ENCODE data around the gene SNX27. TPM values are rescaled to one million over a fixed set of nuclear protein-coding genes. Genes with fewer than 3 reads are reported as not detected.

The SNX27 gene
- total RNA-seq, 2 donors from 2014 or later: 41.2 to 47.3 TPM

GRCh38 chr1:151673407-151673806 is 61.6 kb downstream of the SNX27 start:
- no peak for TF ChIP-seq CTCF (conservative IDR thresholded peaks at IDR 0.05)
- H3K9ac ChIP-seq (ENCODE audit: extremely low read depth, low read length, poor library complexity, severe bottlenecking): no peak overlapping the region
- no peak for DNase-seq
- Mint-ChIP-seq H3K27ac (no peak overlapping the region), H3K4me1 (peaks cover 4% of the 10 kb centered on the region), H3K9me3 (peaks cover 18% of the 10 kb centered on the region), H3K4me3 (no peak overlapping the region), H3K27me3 (ENCODE audit: insufficient read depth) (no peaks in the 10 kb centered on the region), H3K36me3 (ENCODE audit: low read depth) (peaks cover 45% of the 10 kb centered on the region)
- H3K27ac ChIP-seq (ENCODE audit: low read depth, low read length): no peak overlapping the region
- no peaks in the 10 kb centered on the region for H3K27me3 ChIP-seq (ENCODE audit: control insufficient read depth, insufficient read depth, low read length, poor library complexity, severe bottlenecking)
- H3K4me3 ChIP-seq (ENCODE audit: low read length): no peak overlapping the region
- H3K4me1 ChIP-seq (ENCODE audit: control insufficient read depth, insufficient read depth, low read length): no peaks in the 10 kb centered on the region
- peaks cover 40% of the 10 kb centered on the region for H3K36me3 ChIP-seq (ENCODE audit: control insufficient read depth, insufficient read depth, low read length)
- 83 to 86% methylated on average over 1 of the region's 1 CpG for WGBS, 2 experiments (ENCODE audit: insufficient coverage in 1 of 2, insufficient read length in 1 of 2)
- peaks cover 11% of the 10 kb centered on the region for H3K9me3 ChIP-seq (ENCODE audit: control insufficient read depth, low read length)

GRCh38 chr1:151680391-151680790 is 68.5 kb downstream of the SNX27 start:
- no peak overlapping the region for H3K4me3 Mint-ChIP-seq
- WGBS, 2 experiments (ENCODE audit: insufficient coverage in 1 of 2, insufficient read length in 1 of 2): 63 to 74% methylated on average over 2 to 4 of the region's 4 CpGs
- H3K36me3 Mint-ChIP-seq (ENCODE audit: low read depth): peaks cover 24% of the 10 kb centered on the region
- peaks cover 35% of the 10 kb centered on the region for H3K36me3 ChIP-seq (ENCODE audit: control insufficient read depth, insufficient read depth, low read length)
- DNase-seq: no peak
- no peaks in the 10 kb centered on the region for H3K9me3 Mint-ChIP-seq
- H3K4me3 ChIP-seq (ENCODE audit: low read length): no peak overlapping the region
- no peaks in the 10 kb centered on the region for H3K27me3 ChIP-seq (ENCODE audit: control insufficient read depth, insufficient read depth, low read length, poor library complexity, severe bottlenecking)
- H3K4me1 Mint-ChIP-seq: no peaks in the 10 kb centered on the region
- no peak overlapping the region for H3K27ac ChIP-seq (ENCODE audit: low read depth, low read length)
- no peak for TF ChIP-seq CTCF (conservative IDR thresholded peaks at IDR 0.05)
- no peak overlapping the region for H3K27ac Mint-ChIP-seq
- no peaks in the 10 kb centered on the region for H3K9me3 ChIP-seq (ENCODE audit: control insufficient read depth, low read length)
- no peaks in the 10 kb centered on the region for H3K4me1 ChIP-seq (ENCODE audit: control insufficient read depth, insufficient read depth, low read length)
- H3K27me3 Mint-ChIP-seq (ENCODE audit: insufficient read depth): no peaks in the 10 kb centered on the region
- H3K9ac ChIP-seq (ENCODE audit: extremely low read depth, low read length, poor library complexity, severe bottlenecking): no peak overlapping the region

- H3K27me3 ChIP-seq (ENCODE audit: control insufficient read depth, insufficient read depth, low read length, poor library complexity, severe bottlenecking): no peaks in the 10 kb centered on the region
- no peak for TF ChIP-seq CTCF (conservative IDR thresholded peaks at IDR 0.05)
- no peak overlapping the region for H3K9ac ChIP-seq (ENCODE audit: extremely low read depth, low read length, poor library complexity, severe bottlenecking)
- peaks cover 38% of the 10 kb centered on the region for H3K36me3 ChIP-seq (ENCODE audit: control insufficient read depth, insufficient read depth, low read length)
- H3K27ac Mint-ChIP-seq: no peak overlapping the region
- no peaks in the 10 kb centered on the region for H3K4me1 Mint-ChIP-seq
- peaks cover 29% of the 10 kb centered on the region for H3K36me3 Mint-ChIP-seq (ENCODE audit: low read depth)
- DNase-seq: no peak
- no peaks in the 10 kb centered on the region for H3K27me3 Mint-ChIP-seq (ENCODE audit: insufficient read depth)
- no peaks in the 10 kb centered on the region for H3K9me3 Mint-ChIP-seq
- H3K4me1 ChIP-seq (ENCODE audit: control insufficient read depth, insufficient read depth, low read length): no peaks in the 10 kb centered on the region
- WGBS, 2 experiments (ENCODE audit: insufficient coverage in 1 of 2, insufficient read length in 1 of 2): 92 to 96% methylated on average over 2 of the region's 3 CpGs
- no peak overlapping the region for H3K4me3 ChIP-seq (ENCODE audit: low read length)
- H3K4me3 Mint-ChIP-seq: no peak overlapping the region
- no peak overlapping the region for H3K27ac ChIP-seq (ENCODE audit: low read depth, low read length)
- no peaks in the 10 kb centered on the region for H3K9me3 ChIP-seq (ENCODE audit: control insufficient read depth, low read length)
Observed at GRCh38 chr1:151680826-151681225, 69.0 kb downstream of the SNX27 start.
